HG03460 (cell line): Measurements from ENCODE around the gene TMEM138.

Source experiments
- ATAC-seq: cut with Tn5 transposase; IDR thresholded peaks from one replicate; pipeline ENCODE4 v1.9.1; 2021; ENCODE audit not compliant: unreplicated experiment

The TMEM138 gene

GRCh38 chr11:61361741-61362541 lies at the start of gene TMEM138, which contains the start of gene CYB561A3:
Gene TMEM138, plus strand, starts transcription at chr11:61362374. Its CDS starts 2,017 bp downstream, at chr11:61364391.
Gene CYB561A3, minus strand, starts transcription at chr11:61361882. Its CDS starts 5,169 bp downstream, at chr11:61356713.
- ATAC-seq: peak; percentile 81

GRCh38 chr11:61315260-61315659 lies 46.9 kb upstream of the TMEM138 start:
- no peak for ATAC-seq

DNA sequence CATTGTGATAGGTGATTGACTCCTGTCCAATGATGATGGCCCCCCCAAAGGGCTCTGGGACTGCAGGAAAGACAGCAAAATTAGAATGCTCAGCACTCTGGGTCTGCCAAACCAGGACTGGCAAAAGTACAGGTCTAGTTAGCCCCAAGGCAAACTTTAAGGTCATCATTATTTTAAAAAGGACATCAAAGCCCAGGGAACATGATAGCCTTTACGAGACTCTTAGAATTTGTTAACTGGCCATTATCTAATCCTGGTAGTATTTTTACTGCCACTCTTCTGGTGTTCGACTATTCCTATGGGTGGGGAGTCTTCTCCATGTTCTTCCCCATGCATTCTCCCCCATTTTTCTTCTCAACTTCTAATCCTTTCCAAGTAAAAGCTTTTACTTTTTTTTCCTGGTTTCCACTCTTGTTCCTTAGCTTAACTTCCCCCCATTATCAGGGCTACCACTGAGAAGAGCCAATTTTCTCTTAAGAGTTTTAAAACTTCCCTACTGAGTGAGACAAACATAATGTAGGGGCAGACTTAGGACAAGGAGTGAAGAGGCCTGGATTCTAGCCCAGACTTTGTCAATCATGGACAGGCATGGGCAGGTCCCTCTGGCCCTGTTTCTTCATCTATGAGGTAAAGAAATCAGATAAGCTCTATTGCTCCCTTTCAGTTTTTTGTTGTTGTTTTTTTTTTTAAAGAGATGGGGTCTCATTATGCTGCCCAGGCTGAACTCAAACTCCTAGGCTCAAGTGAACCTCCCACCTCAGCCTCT lies 36.3 kb upstream of the TMEM138 start:
- ATAC-seq: no peak

- no peak for ATAC-seq
These were observed 34.5 kb upstream of the TMEM138 start for GRCh38 chr11:61327669-61328071.

DNA sequence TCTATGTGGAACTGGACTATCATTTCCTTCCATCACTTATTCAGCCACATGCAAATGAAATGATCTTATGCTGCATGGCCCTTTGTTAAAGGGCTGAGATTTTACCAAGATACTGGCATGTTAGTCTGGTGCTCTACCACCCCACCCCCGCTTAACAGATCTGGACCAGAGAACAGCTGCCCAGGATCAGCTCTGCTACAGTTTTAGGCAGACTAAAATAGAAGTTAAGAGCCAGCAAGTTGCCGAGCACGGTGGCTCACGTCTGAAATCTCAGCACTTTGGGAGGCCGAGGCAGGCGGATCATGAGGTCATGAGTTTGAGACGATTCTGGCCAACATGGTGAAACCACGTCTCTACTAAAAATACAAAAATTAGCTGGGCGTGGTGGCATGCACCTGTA lies 33.8 kb upstream of the TMEM138 start:
- ATAC-seq: no peak

- no peak for ATAC-seq
These were observed 32.3 kb upstream of the TMEM138 start for GRCh38 chr11:61329871-61330270.

GRCh38 chr11:61331651-61332050 lies 30.5 kb upstream of the TMEM138 start:
- no peak for ATAC-seq

DNA sequence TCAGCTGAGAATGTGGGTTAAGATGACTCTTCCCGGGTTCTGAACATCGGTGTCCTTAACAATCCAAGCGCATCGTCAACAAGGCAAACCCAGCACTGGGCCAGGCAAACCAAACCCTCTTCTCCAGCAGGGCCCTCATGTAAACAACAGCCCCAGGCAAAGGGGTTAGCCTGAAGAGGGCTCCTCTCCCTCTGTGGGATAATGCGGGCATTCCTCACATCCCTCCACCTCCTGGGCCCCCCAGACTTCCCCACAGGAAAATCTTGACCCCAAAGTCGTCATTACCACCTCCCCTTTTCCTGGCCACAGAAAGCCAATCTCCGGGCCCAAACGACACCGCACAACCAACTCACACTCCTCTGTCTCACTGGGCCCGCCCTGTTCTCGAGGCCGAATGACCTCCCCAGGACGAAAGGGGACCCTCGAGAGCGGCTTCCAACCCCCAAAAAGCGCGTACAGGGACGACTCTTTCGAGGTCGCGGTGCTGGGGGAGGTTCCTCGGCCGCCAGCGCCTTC lies 29.8 kb upstream of the TMEM138 start:
- peak; percentile 4 for ATAC-seq

DNA sequence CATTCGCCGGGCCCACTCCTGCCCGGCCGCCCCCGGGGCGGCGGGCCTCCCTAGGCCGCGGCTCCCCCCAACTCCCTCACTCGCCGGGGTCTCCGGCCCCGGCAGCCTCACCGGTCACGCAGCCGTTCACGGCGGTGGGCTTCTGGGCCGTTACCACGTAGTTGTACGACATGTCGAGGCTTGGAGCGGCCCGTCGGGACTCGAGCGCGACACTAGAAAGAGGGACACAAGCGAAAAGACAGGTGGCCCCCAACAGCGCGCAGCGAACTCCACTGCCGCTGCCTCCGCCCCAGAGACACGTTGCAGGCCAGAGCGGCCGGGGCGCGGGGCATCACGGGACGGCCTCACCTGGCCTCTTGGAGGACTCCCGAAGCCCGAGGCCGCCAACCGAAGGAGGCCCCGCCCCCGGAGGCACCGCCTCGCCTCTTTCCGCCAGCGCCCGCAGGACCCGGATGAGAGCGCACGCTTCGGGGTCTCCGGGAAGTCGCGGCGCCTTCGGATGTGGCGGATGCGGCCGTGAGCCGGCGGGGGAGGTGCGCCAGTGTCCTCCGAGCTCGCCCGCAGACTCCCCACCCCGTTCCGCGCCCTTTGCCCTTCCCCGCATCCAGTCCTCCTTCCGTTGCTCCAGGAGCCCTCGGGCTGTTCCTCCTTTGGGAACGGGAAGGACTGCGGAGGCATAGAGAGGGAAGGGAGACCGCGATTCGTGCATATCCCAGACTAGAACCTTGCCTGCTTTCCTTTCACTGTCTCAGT lies 29.2 kb upstream of the TMEM138 start, which contains the start of the genes DDB1 and TKFC:
DDB1 (minus strand) TSS at position 309 of the 753 bp plus-strand sequence; CDS start at position 172, 137 bp downstream.
TKFC (plus strand) TSS at position 432 of the 753 bp plus-strand sequence. CDS start 1,501 bp downstream, outside the sequence.
- peak; percentile 91 for ATAC-seq

DNA sequence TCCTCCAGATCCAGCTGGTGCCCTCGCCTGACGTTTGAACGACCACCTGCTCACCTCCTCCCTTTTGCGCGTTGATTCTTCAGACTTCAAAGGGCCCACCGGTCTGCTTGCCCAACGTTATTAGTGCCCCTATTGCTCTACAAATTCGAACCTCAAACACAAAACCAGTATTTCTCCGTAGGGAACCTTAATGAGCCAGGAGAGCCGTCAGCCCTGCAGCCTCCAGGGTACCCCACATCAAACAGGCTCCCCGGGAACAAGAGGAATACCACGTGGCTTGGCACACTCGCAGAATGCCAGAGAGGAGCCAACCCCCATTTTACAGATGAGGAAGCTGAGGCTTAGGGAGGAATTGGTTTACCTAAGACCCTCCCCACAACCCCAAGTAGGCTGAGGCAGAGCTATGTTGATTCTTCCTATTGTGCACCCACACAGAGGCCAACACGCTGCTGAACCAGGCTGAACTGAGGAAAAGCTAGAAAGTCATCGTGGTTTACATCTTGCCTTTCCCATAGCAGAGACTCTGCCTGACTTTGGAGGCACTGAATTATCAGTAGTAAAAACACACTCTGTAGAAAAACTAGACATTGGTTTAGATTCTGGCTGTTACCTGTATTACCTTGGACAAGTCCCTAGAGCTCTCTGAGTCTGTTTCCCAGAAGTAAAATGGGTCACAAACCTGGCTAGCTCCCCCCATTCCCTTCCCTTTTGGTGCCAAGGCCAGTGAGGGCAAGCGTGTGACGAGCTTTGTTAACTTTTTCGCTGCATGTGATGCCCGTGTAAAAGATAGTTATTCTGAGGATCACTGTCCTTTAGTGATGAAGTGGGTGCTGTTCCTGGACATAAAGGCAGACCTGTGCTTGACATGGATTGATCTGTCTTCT lies 28.4 kb upstream of the TMEM138 start:
- no peak for ATAC-seq

DNA sequence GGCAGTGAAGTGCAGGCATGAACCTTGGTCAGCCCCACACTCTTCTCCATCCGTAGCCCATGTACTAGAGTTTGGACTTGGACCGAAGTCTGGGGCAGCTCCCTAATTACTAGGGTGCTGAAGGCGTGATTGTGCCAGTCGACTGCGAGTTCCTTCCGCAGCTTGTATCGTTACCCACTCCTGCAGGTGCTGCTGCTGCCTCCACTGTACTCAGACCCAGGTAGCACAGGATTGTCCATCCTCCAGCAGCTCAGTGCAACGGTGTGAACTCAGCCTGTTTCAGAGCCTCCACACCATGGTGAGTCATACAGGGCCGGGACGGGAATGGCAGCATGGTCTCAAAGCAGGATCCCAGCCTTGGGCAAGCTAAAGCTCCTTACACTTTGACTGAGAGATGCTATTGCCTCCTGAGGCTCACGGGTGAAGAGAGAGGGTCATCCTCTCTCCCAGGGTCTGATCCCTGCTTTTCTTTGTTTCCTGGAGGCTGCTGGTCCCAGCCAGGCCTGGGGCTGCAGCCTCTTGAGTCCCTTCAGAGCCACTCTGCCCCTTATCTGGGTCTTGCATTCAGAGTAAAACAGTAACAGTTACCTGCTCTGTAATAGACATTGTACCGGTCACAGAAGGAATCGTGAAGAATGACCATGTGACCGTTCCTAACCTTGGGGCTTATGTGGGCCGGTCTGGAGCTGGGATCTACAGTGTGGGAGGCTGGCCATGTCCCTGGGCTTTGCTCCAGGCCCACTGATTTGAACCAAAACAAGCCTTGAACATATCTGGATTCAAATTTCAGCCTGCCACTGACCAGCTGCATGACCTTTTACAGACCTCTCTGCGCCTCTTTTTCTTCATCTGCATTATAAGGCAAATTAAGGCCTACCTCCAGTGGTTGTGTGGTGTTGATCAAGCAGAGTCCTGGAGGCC lies 27.5 kb upstream of the TMEM138 start:
- ATAC-seq: no peak

GRCh38 chr11:61335355-61335710 lies 26.8 kb upstream of the TMEM138 start:
- ATAC-seq: no peak

DNA sequence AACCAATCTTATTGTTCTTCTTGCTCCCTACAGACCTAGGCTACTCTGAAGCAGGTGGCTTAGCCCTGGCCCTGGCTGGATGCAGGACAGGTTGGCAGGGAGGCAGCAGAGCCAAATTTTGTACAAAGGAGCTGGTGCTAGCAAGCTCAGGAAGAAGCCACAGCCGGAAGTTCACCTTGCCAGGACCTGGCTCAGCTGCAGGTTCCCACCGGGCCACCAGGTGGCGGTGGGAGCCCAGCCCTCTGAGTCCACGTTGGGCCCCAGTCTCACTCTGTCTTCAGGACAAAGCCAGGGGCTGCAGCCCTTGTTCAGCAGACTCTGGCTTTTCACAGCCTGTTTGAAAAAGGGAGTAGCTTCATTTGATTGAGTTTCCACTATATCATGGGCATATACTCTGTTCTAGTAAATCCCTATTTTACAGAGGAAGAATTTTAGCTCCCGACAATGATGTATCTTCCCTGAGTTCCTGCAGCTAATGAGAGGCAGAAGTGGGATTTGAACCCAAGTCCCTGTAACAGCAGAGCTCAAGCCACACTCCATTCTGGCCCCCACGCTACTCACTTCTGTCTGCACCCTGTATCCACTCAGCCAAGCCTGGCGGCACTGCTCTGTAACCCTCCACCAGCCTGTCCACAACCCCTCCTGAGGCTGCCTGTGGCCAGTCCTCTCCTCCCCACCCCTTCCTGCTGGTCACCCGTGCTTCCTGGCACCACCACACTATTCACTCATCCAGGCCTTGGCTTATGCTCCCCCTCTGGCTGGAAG lies 25.8 kb upstream of the TMEM138 start:
- ATAC-seq: peak; percentile 44

GRCh38 chr11:61337706-61338470 lies 24.3 kb upstream of the TMEM138 start:
- no peak for ATAC-seq

DNA sequence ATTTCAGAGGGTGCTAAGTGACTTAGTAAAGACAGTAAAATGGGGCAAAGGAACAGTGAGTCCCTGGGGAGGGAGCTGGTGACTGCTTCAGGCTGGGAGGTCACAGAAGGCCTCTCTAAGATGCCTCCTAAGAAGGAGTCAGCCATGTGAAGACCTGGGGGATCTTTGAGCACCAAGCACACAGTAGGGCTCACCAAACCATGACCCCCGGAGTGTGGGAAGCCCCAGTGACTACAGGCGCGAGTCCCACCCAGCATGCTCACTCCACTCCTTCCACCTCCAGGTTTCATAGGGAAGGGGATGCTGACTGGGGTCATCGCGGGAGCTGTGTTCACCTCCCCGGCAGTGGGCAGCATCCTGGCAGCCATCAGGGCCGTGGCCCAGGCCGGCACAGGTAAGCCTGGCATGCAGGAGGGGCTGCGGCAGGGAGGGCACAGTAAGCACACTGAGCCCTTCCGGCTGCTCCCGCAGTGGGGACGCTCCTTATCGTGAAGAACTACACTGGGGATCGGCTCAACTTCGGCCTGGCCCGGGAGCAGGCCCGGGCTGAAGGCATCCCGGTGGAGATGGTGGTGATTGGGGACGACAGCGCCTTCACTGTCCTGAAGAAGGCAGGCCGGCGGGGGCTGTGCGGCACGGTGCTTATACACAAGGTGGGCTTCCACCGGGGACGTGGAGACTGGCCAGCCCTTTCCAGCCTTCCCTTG lies 23.2 kb upstream of the TMEM138 start:
- ATAC-seq: no peak

DNA sequence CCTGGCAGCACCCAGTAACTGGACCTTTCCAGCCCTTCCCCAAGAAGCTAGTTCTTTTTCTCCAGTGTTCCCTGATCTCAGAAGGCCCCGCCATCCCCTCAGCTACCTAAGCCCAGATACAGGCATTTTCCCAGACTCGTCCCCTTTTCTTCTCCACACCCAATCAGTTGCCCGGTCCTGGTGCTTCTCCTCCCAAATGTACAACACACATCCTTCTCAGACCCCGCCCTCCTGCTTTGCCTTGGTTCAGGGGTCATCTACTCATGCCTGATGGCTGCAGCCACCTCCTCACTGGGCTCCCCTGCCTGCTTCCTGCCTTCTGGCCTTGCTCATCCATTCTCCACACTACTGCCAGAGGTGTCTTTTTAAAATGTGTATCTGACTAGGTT lies 22.7 kb upstream of the TMEM138 start:
- ATAC-seq: no peak

DNA sequence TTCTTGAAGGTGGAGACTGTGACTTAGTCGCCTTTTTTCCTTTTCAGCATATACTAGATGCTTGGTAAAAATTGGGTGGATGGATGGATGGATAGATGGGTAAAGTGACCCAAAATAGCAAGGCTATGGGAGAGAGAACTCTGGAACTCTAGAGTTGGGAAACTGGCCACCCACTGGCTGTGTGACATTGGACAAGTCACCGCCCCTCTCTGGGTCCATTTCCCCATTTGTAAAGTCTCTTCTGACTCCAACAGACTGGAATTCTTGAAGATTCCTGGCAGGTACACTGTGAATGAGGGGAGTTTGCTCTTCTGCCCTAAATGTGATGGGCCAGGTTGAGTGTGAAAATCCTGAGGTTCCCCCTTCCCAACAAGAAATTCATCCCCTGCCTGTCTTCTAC lies 21.2 kb upstream of the TMEM138 start:
- no peak for ATAC-seq
